NOMO-1 treated with dmso at 0.1 percent for 144 hours (cell line): ENCODE data around the gene NDUFA11.
"Not testable (repeated sequence)": the region's sequence is repeated elsewhere in the genome, so short reads cannot be mapped to it uniquely, and the experiment has no call there.

Experiments
- DNase-seq: peaks from one replicate; lab custom pipeline; 2025; ENCODE audit not compliant: unreplicated experiment; lab: John Stamatoyannopoulos, UW

Gene NDUFA11

GRCh38 chr19:5891572-5891937, 12.0 kb downstream of the NDUFA11 start:
- no peak for DNase-seq

GRCh38 chr19:5890099-5890498, 13.5 kb downstream of the NDUFA11 start:
- DNase-seq, result no peak

- no peak for DNase-seq
Observed at GRCh38 chr19:5889288-5889971, 14.2 kb downstream of the NDUFA11 start.

GRCh38 chr19:5884065-5884811, 19.4 kb downstream of the NDUFA11 start:
- not testable (repeated sequence) for DNase-seq

GRCh38 chr19:5883157-5883873, 20.3 kb downstream of the NDUFA11 start:
- not testable (repeated sequence) for DNase-seq

- no peak for DNase-seq
Observed at GRCh38 chr19:5882421-5882968, 21.1 kb downstream of the NDUFA11 start.

GRCh38 chr19:5881543-5882299, 21.9 kb downstream of the NDUFA11 start:
- DNase-seq, result no peak

GRCh38 chr19:5880604-5881078, 22.9 kb downstream of the NDUFA11 start:
- DNase-seq, result no peak

- no peak for DNase-seq
Observed at GRCh38 chr19:5880196-5880595, 23.4 kb downstream of the NDUFA11 start.

- DNase-seq, result no peak
Observed at GRCh38 chr19:5877882-5878281, 25.7 kb downstream of the NDUFA11 start.

- no peak for DNase-seq
Observed at GRCh38 chr19:5877427-5877826, 26.2 kb downstream of the NDUFA11 start.

GRCh38 chr19:5874496-5874895, 29.1 kb downstream of the NDUFA11 start:
- DNase-seq, result peak; percentile 31

- DNase-seq, result no peak
Observed at GRCh38 chr19:5873617-5874199, 29.9 kb downstream of the NDUFA11 start.

- no peak for DNase-seq
Observed at GRCh38 chr19:5870986-5871394, 32.6 kb downstream of the NDUFA11 start.

GRCh38 chr19:5867201-5868136, 36.1 kb downstream of the NDUFA11 start:
- no peak for DNase-seq

GRCh38 chr19:5865772-5866171, 37.8 kb downstream of the NDUFA11 start:
- DNase-seq, result no peak

GRCh38 chr19:5864725-5865486, 38.7 kb downstream of the NDUFA11 start:
- DNase-seq, result no peak

GRCh38 chr19:5864013-5864720, 39.4 kb downstream of the NDUFA11 start:
- DNase-seq, result no peak
